ENCODE results near the gene AMN.

AMN gene

DNA sequence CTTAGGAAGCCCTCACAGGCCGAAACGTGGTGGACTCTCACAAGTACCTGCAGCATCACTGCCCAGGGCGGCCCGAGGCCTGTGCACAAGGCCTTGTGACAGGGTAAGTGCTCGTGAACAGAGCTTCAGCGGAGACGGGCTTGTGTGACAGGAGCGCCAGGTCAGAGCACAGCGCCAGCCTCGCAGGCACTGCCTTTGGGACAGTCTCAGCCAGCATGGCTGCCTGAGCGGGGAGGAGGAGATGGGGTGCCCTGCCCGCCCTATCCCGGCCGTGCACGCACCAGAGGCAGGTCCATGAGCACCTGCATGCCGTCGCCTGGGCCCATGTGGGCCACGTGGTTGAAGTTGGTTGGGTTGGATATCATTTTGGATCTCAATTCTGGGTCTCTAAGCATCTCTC is 16.9 kb downstream of the AMN start:
- no peak for DNase-seq (ENCODE audit: low read depth)
- no peak overlapping the region for H3K4me3 ChIP-seq (ENCODE audit: low read depth, low read length)

DNA sequence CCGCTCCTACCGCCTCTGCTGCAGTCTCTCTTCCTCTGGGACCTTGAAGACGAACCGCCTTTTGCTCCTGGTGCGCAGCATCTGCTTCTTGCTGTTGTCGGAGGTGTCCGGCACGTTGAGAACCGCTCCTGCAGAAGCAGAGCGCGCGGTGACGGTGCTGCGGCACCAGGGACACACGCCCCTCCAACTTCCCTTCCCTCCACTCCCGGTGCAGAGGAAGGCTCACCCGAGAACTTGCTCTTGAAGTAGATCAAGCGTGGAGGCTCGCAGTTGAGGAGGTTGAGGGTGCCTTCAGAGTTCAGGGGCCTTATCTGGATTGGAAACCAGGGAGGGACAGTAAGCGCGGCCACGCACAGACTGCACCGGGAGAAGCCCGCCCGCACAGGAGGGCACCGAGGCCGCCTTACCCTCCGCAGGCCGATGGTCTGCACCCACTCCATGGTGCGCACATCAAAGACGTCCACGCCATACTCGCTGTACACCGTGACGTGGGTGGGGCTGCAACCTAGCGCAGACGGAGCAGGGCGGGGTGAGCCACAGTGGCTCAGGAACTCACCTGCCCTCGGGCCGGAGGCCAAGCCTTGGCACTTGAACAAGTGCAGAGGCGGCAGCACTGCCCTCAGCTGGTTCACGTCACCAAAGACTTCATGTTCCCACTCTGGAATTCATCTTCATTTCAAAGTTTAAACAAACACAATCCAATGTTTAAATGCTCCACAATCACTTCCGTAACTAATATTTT is 17.5 kb downstream of the AMN start:
- DNase-seq (ENCODE audit: low read depth): no peak
- no peak for TF ChIP-seq POLR2A (IDR thresholded peaks at IDR 0.05; ENCODE audit: extremely low read depth, insufficient read length)
- H3K4me3 ChIP-seq (ENCODE audit: low read depth, low read length): no peak overlapping the region

More for the DNA sequence above, 16.9 kb downstream of the AMN start:
- TF ChIP-seq POLR2A (IDR thresholded peaks at IDR 0.05; ENCODE audit: extremely low read depth, insufficient read length): no peak
- TF ChIP-seq CTCF (IDR thresholded peaks at IDR 0.05; ENCODE audit: low read depth, low read length): no peak
- no peak for TF ChIP-seq MAX (IDR thresholded peaks at IDR 0.05; ENCODE audit: low read depth, low read length)
- TF ChIP-seq MYC (IDR thresholded peaks at IDR 0.05; ENCODE audit: low read depth, low read length): no peak

DNA sequence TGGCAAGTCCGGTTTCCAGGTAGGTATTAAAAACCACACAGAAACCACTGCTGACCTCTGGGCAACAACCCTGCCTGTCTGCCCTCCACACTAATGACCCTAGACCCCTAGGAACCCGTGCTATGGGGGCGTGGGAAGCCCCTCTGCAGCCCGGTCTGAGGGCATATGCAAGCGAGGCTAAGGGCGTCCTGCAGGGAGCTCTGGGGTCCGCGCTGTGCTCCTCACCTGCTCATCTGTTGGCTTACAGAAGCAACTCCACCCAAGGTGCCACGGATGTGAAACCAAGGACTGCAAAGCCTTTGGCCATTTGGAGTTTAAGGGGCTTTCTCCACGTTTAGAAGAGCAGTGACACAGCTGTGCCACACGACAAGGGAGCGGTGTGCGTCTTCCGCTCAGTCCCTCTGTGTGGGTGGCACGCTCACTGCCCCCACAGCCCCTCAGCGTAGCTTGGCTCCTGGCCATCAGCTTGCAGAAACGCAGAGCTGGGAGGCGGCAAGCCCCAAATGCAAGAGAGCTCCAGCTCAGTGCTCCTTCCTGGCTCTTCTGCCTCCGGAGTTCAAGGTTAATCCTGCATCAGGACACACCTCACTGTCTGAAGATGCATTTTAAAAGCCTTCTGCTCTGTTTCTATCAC is 18.4 kb downstream of the AMN start:
- no peak for DNase-seq (ENCODE audit: low read depth)
- TF ChIP-seq POLR2A (IDR thresholded peaks at IDR 0.05; ENCODE audit: extremely low read depth, insufficient read length) (no peak), MAX (IDR thresholded peaks at IDR 0.05; ENCODE audit: low read depth, low read length) (no peak), CTCF (IDR thresholded peaks at IDR 0.05; ENCODE audit: low read depth, low read length) (no peak), MYC (IDR thresholded peaks at IDR 0.05; ENCODE audit: low read depth, low read length) (no peak)
- H3K4me3 ChIP-seq (ENCODE audit: low read depth, low read length): no peak overlapping the region

DNA sequence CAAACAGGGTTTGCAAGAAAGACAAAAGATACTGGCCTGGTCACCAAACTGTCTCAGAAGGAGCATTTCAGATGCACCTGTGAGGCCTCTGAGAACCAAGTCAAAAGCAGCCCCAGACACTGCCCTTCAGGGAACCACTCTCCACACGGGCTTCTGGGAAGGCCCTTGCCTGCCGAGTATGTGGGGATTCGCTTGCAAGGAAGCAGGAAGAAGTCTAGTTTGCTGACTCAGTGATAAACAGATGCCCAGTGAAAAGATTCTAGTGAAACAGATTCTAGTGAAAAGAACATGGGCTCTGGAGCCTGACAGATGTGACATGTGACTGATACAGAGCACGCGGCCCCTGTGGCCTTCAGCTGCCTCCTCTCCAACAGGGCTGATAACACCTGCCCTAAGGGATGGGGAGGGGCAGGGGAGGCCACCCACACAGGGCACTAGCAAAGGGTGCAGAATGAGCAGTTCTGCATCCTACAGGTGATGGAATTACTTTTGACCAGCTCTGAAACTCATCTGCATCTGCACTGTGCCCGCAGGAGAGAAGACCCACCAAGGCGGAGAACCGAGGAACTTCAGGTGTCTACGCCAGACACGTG is 19.1 kb downstream of the AMN start:
- TF ChIP-seq MYC (IDR thresholded peaks at IDR 0.05; ENCODE audit: low read depth, low read length) (no peak), POLR2A (IDR thresholded peaks at IDR 0.05; ENCODE audit: extremely low read depth, insufficient read length) (no peak), MAX (IDR thresholded peaks at IDR 0.05; ENCODE audit: low read depth, low read length) (no peak), CTCF (IDR thresholded peaks at IDR 0.05; ENCODE audit: low read depth, low read length) (no peak)
- DNase-seq (ENCODE audit: low read depth): no peak
- no peak overlapping the region for H3K4me3 ChIP-seq (ENCODE audit: low read depth, low read length)

GRCh38 chr14:102942069-102942468 is 19.6 kb downstream of the AMN start:
- TF ChIP-seq MYC (IDR thresholded peaks at IDR 0.05; ENCODE audit: low read depth, low read length) (no peak), POLR2A (IDR thresholded peaks at IDR 0.05; ENCODE audit: extremely low read depth, insufficient read length) (no peak), CTCF (IDR thresholded peaks at IDR 0.05; ENCODE audit: low read depth, low read length) (no peak), MAX (IDR thresholded peaks at IDR 0.05; ENCODE audit: low read depth, low read length) (no peak)
- H3K4me3 ChIP-seq (ENCODE audit: low read depth, low read length): no peak overlapping the region
- DNase-seq (ENCODE audit: low read depth): no peak

- TF ChIP-seq MAX (IDR thresholded peaks at IDR 0.05; ENCODE audit: low read depth, low read length) (no peak), MYC (IDR thresholded peaks at IDR 0.05; ENCODE audit: low read depth, low read length) (no peak), POLR2A (IDR thresholded peaks at IDR 0.05; ENCODE audit: extremely low read depth, insufficient read length) (no peak), CTCF (IDR thresholded peaks at IDR 0.05; ENCODE audit: low read depth, low read length) (no peak)
- H3K4me3 ChIP-seq (ENCODE audit: low read depth, low read length): no peak overlapping the region
- DNase-seq (ENCODE audit: low read depth): no peak
Observed at GRCh38 chr14:102943454-102943853, 21.0 kb downstream of the AMN start.
